ENCODE measurements around the gene HOXC5.

HOXC5 gene

GRCh38 chr12:54016478-54016964, 16.3 kb upstream of the HOXC5 start:
- DNase-seq (ENCODE audit: insufficient read length, low spot score), result peak; percentile 77
- FAIRE-seq, result peak; percentile 61

DNA sequence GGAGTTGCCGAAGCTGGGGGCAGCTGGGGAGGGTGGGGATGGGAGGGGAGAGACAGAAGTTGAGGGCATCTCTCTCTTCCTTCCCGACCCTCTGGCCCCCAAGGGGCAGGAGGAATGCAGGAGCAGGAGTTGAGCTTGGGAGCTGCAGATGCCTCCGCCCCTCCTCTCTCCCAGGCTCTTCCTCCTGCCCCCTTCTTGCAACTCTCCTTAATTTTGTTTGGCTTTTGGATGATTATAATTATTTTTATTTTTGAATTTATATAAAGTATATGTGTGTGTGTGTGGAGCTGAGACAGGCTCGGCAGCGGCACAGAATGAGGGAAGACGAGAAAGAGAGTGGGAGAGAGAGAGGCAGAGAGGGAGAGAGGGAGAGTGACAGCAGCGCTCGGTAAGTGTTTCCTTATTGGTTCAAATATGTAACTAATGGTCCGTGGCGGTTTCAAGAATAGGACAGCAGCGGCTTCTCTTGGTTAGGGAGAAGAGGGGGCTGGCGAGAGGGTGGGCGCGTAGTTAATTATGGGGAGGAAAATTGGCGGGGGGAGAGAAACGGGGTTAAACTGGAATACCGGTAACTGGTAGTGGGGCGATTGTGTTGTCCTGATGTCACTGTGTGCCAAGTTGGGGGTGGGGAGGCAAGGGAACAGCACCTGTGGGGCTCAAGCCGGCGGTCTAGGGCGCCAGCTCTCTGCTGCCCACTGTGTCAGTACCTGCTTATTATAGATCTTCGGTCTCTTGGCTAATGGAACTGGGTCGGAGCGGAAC, 15.6 kb upstream of the HOXC5 start:
- FAIRE-seq, result no peak
- TF ChIP-seq POLR2A (IDR thresholded peaks at IDR 0.05; ENCODE audit: low read depth, low read length), result 0 out of 2 replicates have a peak, but pooled peaks have one; percentile 4
- peak; percentile 63 for DNase-seq (ENCODE audit: insufficient read length, low spot score)

More at GRCh38 chr12:54016478-54016964, 16.3 kb upstream of the HOXC5 start:
- TF ChIP-seq POLR2A (IDR thresholded peaks at IDR 0.05; ENCODE audit: low read depth, low read length), result peak; percentile 24; the same call in 1 of the 2 replicates

DNA sequence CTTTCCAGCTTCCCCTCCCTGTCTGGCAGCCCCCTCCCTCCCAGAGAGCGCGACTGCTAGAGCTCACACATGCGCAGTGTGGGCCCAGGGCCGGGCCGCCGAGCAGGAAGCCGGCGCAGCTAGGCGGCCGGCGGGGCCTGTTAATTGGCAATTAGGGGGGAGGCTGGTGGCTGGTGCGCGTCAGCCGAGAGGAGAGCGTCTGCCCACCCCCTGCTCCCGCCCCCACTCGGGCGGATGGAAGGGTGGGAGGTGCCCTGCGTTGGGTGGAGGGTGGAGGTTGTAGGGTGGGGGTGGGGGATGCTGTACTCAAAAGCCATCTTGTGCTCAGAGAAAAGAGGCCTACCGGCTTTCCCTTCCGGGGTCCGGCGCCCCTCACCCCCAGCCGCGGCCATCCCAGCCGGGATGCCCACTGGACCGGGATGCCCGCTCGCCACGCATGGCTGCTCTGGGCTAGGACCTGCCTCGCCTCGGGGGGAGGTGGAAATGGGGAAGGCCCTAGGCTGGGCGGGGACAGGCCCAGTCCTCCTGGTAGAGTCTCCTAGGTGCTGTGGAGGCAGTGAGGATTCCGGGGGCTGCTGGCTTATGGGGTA, 14.9 kb upstream of the HOXC5 start:
- peak; percentile 93 for DNase-seq (ENCODE audit: insufficient read length, low spot score)
- TF ChIP-seq POLR2A (IDR thresholded peaks at IDR 0.05; ENCODE audit: low read depth, low read length), result no peak; the same call in none of the 2 replicates
- FAIRE-seq, result no peak

DNA sequence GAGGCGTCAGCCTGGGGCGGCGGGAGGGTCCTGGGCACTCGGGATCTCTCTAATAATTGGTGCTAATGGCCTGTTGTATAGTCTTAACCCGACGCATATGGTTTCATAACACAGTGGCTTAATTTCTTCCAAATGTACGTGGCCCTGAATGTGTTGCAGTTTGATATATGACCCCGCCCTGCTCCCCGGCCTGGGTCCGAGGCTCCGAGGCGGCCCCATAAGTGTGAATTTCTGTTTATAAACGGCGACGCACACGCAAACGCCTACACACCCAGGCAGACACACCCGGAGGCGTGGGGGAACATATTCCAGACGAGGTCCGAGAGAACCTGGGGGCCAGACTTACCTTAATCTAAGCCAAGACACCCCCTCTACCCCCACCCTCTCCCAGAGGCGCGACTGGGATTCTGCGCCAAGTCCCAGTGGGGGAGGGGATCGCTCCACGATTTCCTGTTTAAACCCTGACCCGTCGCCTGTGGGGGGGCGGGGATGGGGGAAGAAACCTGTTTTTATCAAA, 14.3 kb upstream of the HOXC5 start:
- TF ChIP-seq POLR2A (IDR thresholded peaks at IDR 0.05; ENCODE audit: low read depth, low read length), result 0 out of 2 replicates have a peak, but pooled peaks have one; percentile 7
- DNase-seq (ENCODE audit: insufficient read length, low spot score) (no peak), FAIRE-seq (no peak)

GRCh38 chr12:54019091-54019811, 13.6 kb upstream of the HOXC5 start:
- FAIRE-seq (no peak), DNase-seq (ENCODE audit: insufficient read length, low spot score) (no peak)
- no peak for TF ChIP-seq POLR2A (IDR thresholded peaks at IDR 0.05; ENCODE audit: low read depth, low read length)

- FAIRE-seq, result no peak
- DNase-seq (ENCODE audit: insufficient read length, low spot score), result no peak
- TF ChIP-seq POLR2A (IDR thresholded peaks at IDR 0.05; ENCODE audit: low read depth, low read length), result no peak
Observed at GRCh38 chr12:54019924-54020590, 12.8 kb upstream of the HOXC5 start.

DNA sequence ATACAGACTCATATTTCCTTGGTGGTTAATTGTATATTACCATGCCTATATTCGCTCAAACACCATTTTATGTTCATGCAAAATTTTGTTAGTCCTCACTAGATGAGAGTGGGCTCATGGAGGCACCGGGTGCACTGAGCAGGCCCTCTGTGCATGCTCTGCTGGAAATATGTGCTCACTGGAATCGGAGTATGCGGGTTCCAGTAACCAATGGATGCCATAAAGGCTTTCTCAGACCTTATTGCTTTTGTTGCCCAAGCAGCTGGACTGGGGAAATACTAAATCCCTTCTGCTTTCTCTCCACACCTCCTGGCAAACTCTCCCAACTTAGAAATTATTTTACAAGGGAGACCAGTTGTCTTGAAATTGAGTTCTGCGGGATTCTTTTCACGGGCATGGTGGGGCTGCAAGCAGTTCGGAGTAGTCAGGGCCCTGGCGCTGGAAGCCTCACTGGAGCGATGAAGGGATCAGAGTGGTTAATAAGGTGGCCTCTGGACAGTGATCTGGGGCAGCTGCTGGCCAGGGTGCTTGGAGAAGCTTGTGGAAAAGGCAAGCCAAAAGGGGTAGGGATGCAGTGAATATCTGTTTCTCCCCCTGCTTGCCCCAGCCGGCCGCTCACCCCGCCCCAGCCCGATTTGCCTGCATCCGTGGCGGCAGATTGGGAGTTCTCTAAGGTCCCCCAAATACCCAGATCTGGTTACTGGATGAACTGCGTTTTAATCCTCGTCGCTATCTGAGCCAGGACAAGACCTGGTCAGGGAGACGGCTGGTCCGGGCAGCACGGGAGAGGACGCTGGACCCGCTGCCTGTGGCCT, 12.1 kb upstream of the HOXC5 start:
- no peak for FAIRE-seq
- DNase-seq (ENCODE audit: insufficient read length, low spot score), result no peak
- no peak for TF ChIP-seq POLR2A (IDR thresholded peaks at IDR 0.05; ENCODE audit: low read depth, low read length)

- no peak for TF ChIP-seq POLR2A (IDR thresholded peaks at IDR 0.05; ENCODE audit: low read depth, low read length)
- FAIRE-seq (no peak), DNase-seq (ENCODE audit: insufficient read length, low spot score) (no peak)
Observed at GRCh38 chr12:54021432-54022013, 11.3 kb upstream of the HOXC5 start.

- no peak for FAIRE-seq
- TF ChIP-seq POLR2A (IDR thresholded peaks at IDR 0.05; ENCODE audit: low read depth, low read length), result no peak
- no peak for DNase-seq (ENCODE audit: insufficient read length, low spot score)
Observed at GRCh38 chr12:54022960-54023884, 9.6 kb upstream of the HOXC5 start.

GRCh38 chr12:54024127-54024526, 8.7 kb upstream of the HOXC5 start:
- DNase-seq (ENCODE audit: insufficient read length, low spot score) (no peak), FAIRE-seq (no peak)
- no peak for TF ChIP-seq POLR2A (IDR thresholded peaks at IDR 0.05; ENCODE audit: low read depth, low read length)

GRCh38 chr12:54024581-54025305, 8.1 kb upstream of the HOXC5 start:
- no peak for TF ChIP-seq POLR2A (IDR thresholded peaks at IDR 0.05; ENCODE audit: low read depth, low read length)
- no peak for DNase-seq (ENCODE audit: insufficient read length, low spot score)
- FAIRE-seq, result no peak

Measured in H54 (cell line).